Colonic mucosa (tissue), 4 donors: ENCODE data around the gene IL1R2. TPM values are rescaled to one million over a fixed set of nuclear protein-coding genes. Genes with fewer than 3 reads are reported as not detected.
A peak's percentile ranks its signal among the peaks of the same experiment; 100 is the strongest.

Experiments used
- DNase-seq: peaks from one replicate; pipeline ENCODE4 v3.0.0-alpha.2; 2020
- H3K27ac ChIP-seq: fragments of 200-600 bp; one replicate; pipeline ENCODE4 v1.8.0; 2021
- H3K27me3 ChIP-seq: fragments of 200-600 bp; one replicate; pipeline ENCODE4 v1.8.0; 2021
- H3K36me3 ChIP-seq: fragments of 200-600 bp; one replicate; pipeline ENCODE4 v1.8.0; 2021
- H3K4me1 ChIP-seq: fragments of 200-600 bp; one replicate; pipeline ENCODE4 v1.8.0; 2021; ENCODE audit warnings: mild to moderate bottlenecking
- H3K4me3 ChIP-seq: fragments of 200-600 bp; one replicate; pipeline ENCODE4 v1.8.0; 2021
- H3K9ac ChIP-seq, 2 donors: one replicate each; pipeline ENCODE4 v1.7.0; 2013; ENCODE audit warnings: control low read depth in 2 of 2, low read depth in 2 of 2, low read length in 2 of 2
- H3K9me3 ChIP-seq: fragments of 200-600 bp; one replicate; pipeline ENCODE4 v1.8.0; 2021
- CTCF ChIP-seq: fragments of 200-600 bp; IDR thresholded peaks from one replicate; pipeline ENCODE4 v1.8.0; 2022; ENCODE audit warnings: antibody characterized with exemption, mild to moderate bottlenecking
- intact Hi-C: fragments of 100-400 bp; cut with DNase I; formaldehyde crosslinking; loops from one replicate; pipeline ENCODE4 v1.14.1; 2022
- total RNA-seq, 2 donors: library from RNA; stranded (reverse); fragmentation: NEBNext Ultra II Directional in 1 of 2; extraction: Animal tissue kit (Norgen Biotek cat#: 25700) in 1 of 2; gene quantifications; one replicate each; pipeline ENCODE4 v1.2.1, GENCODE V29; 2021
- donor health status: healthy.
- donor health status: DM: no; HTN: no; CAD: no.
- donor health status: DM: no; HTN: no; CAD: no.

The IL1R2 gene
- total RNA-seq, 2 donors from 2014 or later, result 50.1 to 152 TPM

- no peaks in the 10 kb centered on the region for H3K4me1 ChIP-seq
- H3K9me3 ChIP-seq, result no peaks in the 10 kb centered on the region
- H3K27me3 ChIP-seq, result no peaks in the 10 kb centered on the region
- intact Hi-C loops, result no loop called here
- TF ChIP-seq CTCF, result no peak
- H3K9ac ChIP-seq, result no peak overlapping the region
- no peaks in the 10 kb centered on the region for H3K36me3 ChIP-seq
- H3K4me3 ChIP-seq, result no peak overlapping the region
- DNase-seq, result no peak
- H3K27ac ChIP-seq, result peak overlapping the region; percentile 24
These were observed 39.2 kb downstream of the IL1R2 start for GRCh38 chr2:102030855-102031527.

GRCh38 chr2:102032368-102033030 is 40.7 kb downstream of the IL1R2 start:
- H3K36me3 ChIP-seq, result no peaks in the 10 kb centered on the region
- H3K9me3 ChIP-seq, result no peaks in the 10 kb centered on the region
- DNase-seq, result no peak
- no peak overlapping the region for H3K9ac ChIP-seq
- H3K4me3 ChIP-seq, result no peak overlapping the region
- intact Hi-C loops, result no loop called here
- no peak for TF ChIP-seq CTCF
- no peaks in the 10 kb centered on the region for H3K27me3 ChIP-seq
- peak overlapping the region; percentile 63 for H3K27ac ChIP-seq
- no peaks in the 10 kb centered on the region for H3K4me1 ChIP-seq

- peak; percentile 46 for DNase-seq
- TF ChIP-seq CTCF, result no peak
- Histone ChIP-seq H3K27me3 (no peaks in the 10 kb centered on the region), H3K9ac (no peak overlapping the region), H3K4me3 (no peak overlapping the region), H3K27ac (peak overlapping the region; percentile 63), H3K36me3 (no peaks in the 10 kb centered on the region), H3K4me1 (no peaks in the 10 kb centered on the region), H3K9me3 (no peaks in the 10 kb centered on the region)
- intact Hi-C loops, result no loop called here
These were observed 41.4 kb downstream of the IL1R2 start for GRCh38 chr2:102033031-102033749.

GRCh38 chr2:102033750-102034682 is 42.3 kb downstream of the IL1R2 start:
- no peak for TF ChIP-seq CTCF
- no peak overlapping the region for H3K4me3 ChIP-seq
- H3K9me3 ChIP-seq, result no peaks in the 10 kb centered on the region
- no peak overlapping the region for H3K9ac ChIP-seq
- DNase-seq, result no peak
- H3K27ac ChIP-seq, result peak overlapping the region; percentile 63
- H3K27me3 ChIP-seq, result no peaks in the 10 kb centered on the region
- intact Hi-C loops, result no loop called here
- no peaks in the 10 kb centered on the region for H3K4me1 ChIP-seq
- no peaks in the 10 kb centered on the region for H3K36me3 ChIP-seq
